K562 (cell line): ENCODE measurements around the gene SEMA5A. TPM values are rescaled to one million over a fixed set of nuclear protein-coding genes. Genes with fewer than 3 reads are reported as not detected.

Experiments used
- ATAC-seq: fragments of 200-7000 bp; cut with Tn5 transposase; 3 replicates; pipeline ENCODE4 v1.9.1; 2020; ENCODE audit warnings: moderate library complexity
- BruUV-seq: library from RNA; stranded (reverse); fragments of 400-500 nt; replicated peaks from 2 replicates; lab custom pipeline; 2021; lab: Mats Ljungman, UMichigan
- CTCF ChIA-PET: fragments of 300-600 bp; formaldehyde crosslinking; extraction: SDS; loops from one replicate; lab custom pipeline; 2021; ENCODE audit warnings: low intra/inter-chr PET ratio; lab: Yijun Ruan, JAX
- POLR2A ChIA-PET: fragments of 300-600, 350-650 bp; sonication (Branson Sonifier 250); formaldehyde crosslinking; extraction: SDS; loops from one replicate; lab custom pipeline; 2021; ENCODE audit warnings: antibody characterized with exemption, inconsistent platforms; lab: Yijun Ruan, JAX
- DNase-seq, 4 experiments: peaks; one replicate each; pipeline versions ENCODE4 v3.0.0 to v3.0.0-alpha.2; 2011 to 2018; ENCODE audit warnings: low spot score in 3 of 4, mixed read lengths in 3 of 4; ENCODE audit errors: extremely low read depth in 1 of 4
- FAIRE-seq: peaks from 2 replicates; lab custom pipeline; 2011; peaks lifted over from hg19 to GRCh38; lab: Jason Lieb, UNC
- H2AFZ ChIP-seq: 2 replicates; pipeline ENCODE4 v1.6.0; 2011; ENCODE audit warnings: low read depth, low read length, control low read depth, inconsistent platforms
- H3K27ac ChIP-seq: fragments of 200-600 bp; 3 replicates; pipeline ENCODE4 v1.8.0; 2011; ENCODE audit warnings: low read depth, mild to moderate bottlenecking, control low read depth, inconsistent platforms, low read length, moderate library complexity, mixed read lengths; ENCODE audit errors: extremely low read depth
- H3K27me3 ChIP-seq, 2 experiments: fragments of 300-600 bp in 1 of 2; 2 replicates in 1 of 2; 3 replicates in 1 of 2; pipeline versions ENCODE4 v1.6.0 to v1.8.0; 2011; ENCODE audit warnings: inconsistent platforms in 2 of 2, low read length in 2 of 2, mild to moderate bottlenecking in 1 of 2, mixed read lengths in 1 of 2, moderate library complexity in 1 of 2; ENCODE audit not compliant: control insufficient read depth in 2 of 2, insufficient read depth in 2 of 2
- H3K36me3 ChIP-seq: fragments of 300-600 bp; 3 replicates; pipeline ENCODE4 v1.8.0; 2011; ENCODE audit warnings: mild to moderate bottlenecking, low read length, inconsistent platforms; ENCODE audit not compliant: control insufficient read depth, insufficient read depth
- H3K4me1 ChIP-seq, 2 experiments: fragments of 200-600 bp in 1 of 2; replicated peaks in 1 of 2; 2 replicates in 1 of 2; 3 replicates in 1 of 2; pipeline versions ENCODE4 v1.5.1 to v1.8.0; 2011; ENCODE audit warnings: inconsistent platforms in 2 of 2, low read length in 2 of 2, mild to moderate bottlenecking in 1 of 2, mixed read lengths in 1 of 2, moderate library complexity in 1 of 2; ENCODE audit not compliant: control insufficient read depth in 2 of 2, insufficient read depth in 2 of 2
- H3K4me2 ChIP-seq: 2 replicates; pipeline ENCODE4 v1.6.1; 2011; ENCODE audit warnings: low read length, control low read depth, inconsistent platforms, mixed read lengths; ENCODE audit not compliant: insufficient read depth
- H3K4me3 ChIP-seq: fragments of 200-600 bp; sonication (generic), shearing (Covaris generic); 2 replicates; pipeline ENCODE4 v1.5.1; 2016; ENCODE audit warnings: control low read depth, inconsistent platforms
- H3K79me2 ChIP-seq: fragments of 200-600 bp; 3 replicates; pipeline ENCODE4 v1.8.0; 2011; ENCODE audit warnings: low read length, inconsistent platforms; ENCODE audit not compliant: control insufficient read depth, insufficient read depth
- H3K9ac ChIP-seq, 2 experiments: 2 replicates each; pipeline versions ENCODE4 v1.6.0 to v1.6.1; 2011; ENCODE audit warnings: low read depth in 2 of 2, low read length in 2 of 2, control low read depth in 1 of 2, inconsistent platforms in 1 of 2, mild to moderate bottlenecking in 1 of 2, mixed read lengths in 1 of 2; ENCODE audit not compliant: insufficient read depth in 1 of 2
- H3K9me1 ChIP-seq: one replicate; pipeline ENCODE4 v1.6.0; 2011; ENCODE audit warnings: inconsistent platforms, mild to moderate bottlenecking, low read length, moderate library complexity; ENCODE audit not compliant: control insufficient read depth, insufficient read depth
- H3K9me3 ChIP-seq: replicated peaks from 2 replicates; pipeline ENCODE4 v1.5.1; 2011; ENCODE audit warnings: low read depth, low read length, inconsistent platforms; ENCODE audit not compliant: control insufficient read depth, insufficient read depth
- H4K20me1 ChIP-seq: replicated peaks from 2 replicates; pipeline ENCODE4 v1.6.1; 2011; ENCODE audit warnings: low read length, inconsistent platforms, mixed read lengths; ENCODE audit not compliant: control insufficient read depth, insufficient read depth
- CEBPB ChIP-seq: fragments of 450-650 bp; IDR thresholded peaks from 2 replicates; pipeline ENCODE4 v1.6.1; 2016; ENCODE audit warnings: missing genetic modification characterization, missing compliant biosample characterization
- ELF2 ChIP-seq: fragments of 250-450 bp; sonication (Bioruptor Pico); IDR thresholded peaks from 2 replicates; pipeline ENCODE4 v1.5.0; 2021; ENCODE audit warnings: mild to moderate bottlenecking
- KDM2B ChIP-seq: fragments of 250-450 bp; sonication (Bioruptor Pico); IDR thresholded peaks from 2 replicates; pipeline ENCODE4 v1.8.0; 2021; ENCODE audit warnings: mild to moderate bottlenecking, moderate library complexity
- KDM4B ChIP-seq, 2 experiments: fragments of 450-650 bp in 1 of 2; sonication (generic) in 1 of 2; IDR thresholded peaks; 2 replicates each; pipeline ENCODE4 v1.6.1; 2016 to 2017; ENCODE audit warnings: borderline replicate concordance in 2 of 2, antibody characterized with exemption in 1 of 2, low read depth in 1 of 2, mild to moderate bottlenecking in 1 of 2
- KLF16 ChIP-seq: IDR thresholded peaks from 2 replicates; pipeline ENCODE4 v1.6.1; 2016; ENCODE audit warnings: antibody characterized with exemption
- MAZ ChIP-seq, 2 experiments: fragments of 450-650 bp in 1 of 2; sonication (generic) in 1 of 2; formaldehyde crosslinking; IDR thresholded peaks in 1 of 2; conservative IDR thresholded peaks in 1 of 2; 2 replicates each; pipeline versions ENCODE4 v1.4.0 to v1.5.0; 2020; ENCODE audit warnings: mild to moderate bottlenecking in 1 of 2, missing genetic modification reagents in 1 of 2
- POLR2AphosphoS5 ChIP-seq: IDR thresholded peaks from 2 replicates; pipeline ENCODE4 v1.6.1; 2011; ENCODE audit warnings: mild to moderate bottlenecking, low read depth, low read length, moderate library complexity; ENCODE audit not compliant: control insufficient read depth, insufficient read depth
- RB1 ChIP-seq: fragments of 450-650 bp; IDR thresholded peaks from 2 replicates; pipeline ENCODE4 v1.6.1; 2017; ENCODE audit warnings: low read depth, mild to moderate bottlenecking
- RBM17 ChIP-seq: fragments of 200-400 bp; formaldehyde crosslinking; IDR thresholded peaks from 2 replicates; pipeline ENCODE4 v1.6.1; 2017; ENCODE audit warnings: low read depth, mild to moderate bottlenecking, low read length, borderline replicate concordance
- RFX1 ChIP-seq: fragments of 450-650 bp; IDR thresholded peaks from 2 replicates; pipeline ENCODE4 v1.6.1; 2016; ENCODE audit warnings: mild to moderate bottlenecking, moderate library complexity
- SIN3B ChIP-seq: fragments of 450-650 bp; IDR thresholded peaks from 2 replicates; pipeline ENCODE4 v1.6.1; 2017; ENCODE audit warnings: low read depth, mild to moderate bottlenecking, moderate library complexity
- STAT5B ChIP-seq: fragments of 250-450 bp; sonication (Bioruptor Pico); IDR thresholded peaks from 2 replicates; pipeline ENCODE4 v1.8.0; 2021; ENCODE audit warnings: mild to moderate bottlenecking, inconsistent platforms
- TAF15 ChIP-seq: fragments of 200-400 bp; formaldehyde crosslinking; IDR thresholded peaks from 2 replicates; pipeline ENCODE4 v1.6.1; 2017; ENCODE audit warnings: mild to moderate bottlenecking, low read depth, low read length, moderate library complexity
- TBP ChIP-seq: optimal IDR thresholded peaks from 2 replicates; pipeline ENCODE3; 2011; ENCODE audit warnings: low read depth, low read length, improper control_type of control experiment
- ZKSCAN3 ChIP-seq: fragments of 250-450 bp; sonication (Bioruptor Pico); IDR thresholded peaks from 2 replicates; pipeline ENCODE4 v1.4.0; 2020
- in situ Hi-C: fragments of 300-500 bp; cut with MboI; formaldehyde crosslinking; loops from 4 replicates; pipeline ENCODE4 v1.15.0; 2018; ENCODE audit warnings: inconsistent platforms, mixed read lengths
- intact Hi-C: fragments of 100-400 bp; cut with micrococcal nuclease; formaldehyde crosslinking; loops from 2 replicates; pipeline ENCODE4 v1.14.2; 2022
- polyA plus RNA-seq, 8 experiments: library from polyadenylated mRNA; depleted of rRNA in 4 of 8; stranded (reverse) in 5 of 8; unstranded in 3 of 8; fragments of >200 nt; fragmentation: Nextera tagmentation in 2 of 8; fragmentation: Illumina TruSeq in 1 of 8; extraction: Ambion mirVana in 2 of 8; extraction: Trizol in 1 of 8; gene quantifications; 2 replicates each; pipeline versions ENCODE4 v1.2.1 to v1.2.3, GENCODE V29; 2011 to 2014; ENCODE audit warnings: inconsistent platforms in 1 of 8, missing spikeins in 1 of 8
- total RNA-seq, 7 experiments: library from RNA; depleted of rRNA in 6 of 7; stranded (reverse); fragments of >200 nt in 6 of 7; fragmentation: Illumina TruSeq in 2 of 7; extraction: Trizol in 2 of 7; gene quantifications; 2 replicates each; pipeline versions ENCODE4 v1.2.1 to v1.2.3, GENCODE V29; 2011 to 2021; ENCODE audit warnings: low replicate concordance in 1 of 7
- TF ChIP-seq, protein P1 (sequence below), 2 experiments: fragments of 450-650 bp; conservative IDR thresholded peaks; 2 replicates each; pipeline ENCODE4 v1.6.1; 2017; ENCODE audit warnings: mild to moderate bottlenecking in 2 of 2, moderate library complexity in 2 of 2
- TF ChIP-seq, protein P2 (sequence below): fragments of 450-650 bp; formaldehyde crosslinking; IDR thresholded peaks from 2 replicates; pipeline ENCODE4 v1.4.0; 2020; ENCODE audit warnings: mild to moderate bottlenecking, moderate library complexity
- TF ChIP-seq, protein P3 (sequence below): fragments of 450-650 bp; IDR thresholded peaks from 2 replicates; pipeline ENCODE4 v1.6.1; 2016; ENCODE audit warnings: borderline replicate concordance

SEMA5A gene
- total and polyA plus RNA-seq, 9 of the 15 experiments (the other 6 are each of a cell fraction or from before 2014, with no cell fraction given): 0.02 TPM; not detected in 8

DNA sequence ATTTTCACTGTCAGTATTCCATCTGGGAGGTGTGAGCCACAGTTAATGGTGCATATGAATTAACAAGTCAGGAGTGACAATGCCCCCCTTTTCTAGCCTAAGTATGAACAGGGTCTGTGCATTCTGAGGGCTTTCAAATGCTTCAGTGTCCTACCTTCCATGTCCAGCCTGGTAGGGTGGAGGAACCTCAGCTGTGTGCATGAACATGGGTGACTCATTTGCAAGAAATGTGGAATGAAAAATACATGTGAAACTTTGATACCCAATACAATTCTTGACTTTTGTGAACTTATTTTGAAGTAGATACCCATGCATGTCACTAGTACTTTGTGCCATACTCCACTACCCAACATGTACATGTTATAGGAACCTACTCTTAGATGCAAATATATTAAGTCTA is 375.8 kb downstream of the SEMA5A start:
- ChIA-PET POLR2A (no interaction called here), CTCF (no interaction called here)
- no peaks in the 10 kb centered on the region for H3K4me1 ChIP-seq
- no peak overlapping the region for H3K27ac ChIP-seq
- in situ Hi-C loops (no loop called here), intact Hi-C loops (no loop called here)
- H4K20me1 ChIP-seq: no peaks in the 10 kb centered on the region
- BruUV-seq: no TSS peak
- no peak overlapping the region for H2AFZ ChIP-seq
- no peaks in the 10 kb centered on the region for H3K36me3 ChIP-seq
- H3K9ac ChIP-seq: no peak overlapping the region
- no peak overlapping the region for H3K4me2 ChIP-seq
- no peak overlapping the region for H3K4me3 ChIP-seq
- no peaks in the 10 kb centered on the region for H3K9me3 ChIP-seq
- H3K27me3 ChIP-seq: no peaks in the 10 kb centered on the region
- no peaks in the 10 kb centered on the region for H3K79me2 ChIP-seq
- TF ChIP-seq KDM4B (IDR thresholded peaks at IDR 0.05; ENCODE audit: borderline replicate concordance in 2 of 2, low read depth in 1 of 2) (no peak), MAZ (CRISPR knock-in tag; conservative IDR thresholded peaks at IDR 0.05 in 1 of 2, IDR thresholded peaks at IDR 0.05 in 1 of 2) (no peak), CEBPB (tag) (no peak), POLR2AphosphoS5 (no peak), RFX1 (no peak), TBP (no peak), RBM17 (no peak), ELF2 (CRISPR knock-in tag) (no peak), ZKSCAN3 (CRISPR knock-in tag) (no peak), RB1 (no peak), TAF15 (no peak), KDM2B (CRISPR knock-in tag) (no peak), STAT5B (CRISPR knock-in tag) (no peak), SIN3B (no peak), KLF16 (no peak)
- TF ChIP-seq, protein P1, sequence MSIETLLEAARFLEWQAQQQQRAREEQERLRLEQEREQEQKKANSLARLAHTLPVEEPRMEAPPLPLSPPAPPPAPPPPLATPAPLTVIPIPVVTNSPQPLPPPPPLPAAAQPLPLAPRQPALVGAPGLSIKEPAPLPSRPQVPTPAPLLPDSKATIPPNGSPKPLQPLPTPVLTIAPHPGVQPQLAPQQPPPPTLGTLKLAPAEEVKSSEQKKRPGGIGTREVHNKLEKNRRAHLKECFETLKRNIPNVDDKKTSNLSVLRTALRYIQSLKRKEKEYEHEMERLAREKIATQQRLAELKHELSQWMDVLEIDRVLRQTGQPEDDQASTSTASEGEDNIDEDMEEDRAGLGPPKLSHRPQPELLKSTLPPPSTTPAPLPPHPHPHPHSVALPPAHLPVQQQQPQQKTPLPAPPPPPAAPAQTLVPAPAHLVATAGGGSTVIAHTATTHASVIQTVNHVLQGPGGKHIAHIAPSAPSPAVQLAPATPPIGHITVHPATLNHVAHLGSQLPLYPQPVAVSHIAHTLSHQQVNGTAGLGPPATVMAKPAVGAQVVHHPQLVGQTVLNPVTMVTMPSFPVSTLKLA (conservative IDR thresholded peaks at IDR 0.05): no peak
- TF ChIP-seq, protein P2, sequence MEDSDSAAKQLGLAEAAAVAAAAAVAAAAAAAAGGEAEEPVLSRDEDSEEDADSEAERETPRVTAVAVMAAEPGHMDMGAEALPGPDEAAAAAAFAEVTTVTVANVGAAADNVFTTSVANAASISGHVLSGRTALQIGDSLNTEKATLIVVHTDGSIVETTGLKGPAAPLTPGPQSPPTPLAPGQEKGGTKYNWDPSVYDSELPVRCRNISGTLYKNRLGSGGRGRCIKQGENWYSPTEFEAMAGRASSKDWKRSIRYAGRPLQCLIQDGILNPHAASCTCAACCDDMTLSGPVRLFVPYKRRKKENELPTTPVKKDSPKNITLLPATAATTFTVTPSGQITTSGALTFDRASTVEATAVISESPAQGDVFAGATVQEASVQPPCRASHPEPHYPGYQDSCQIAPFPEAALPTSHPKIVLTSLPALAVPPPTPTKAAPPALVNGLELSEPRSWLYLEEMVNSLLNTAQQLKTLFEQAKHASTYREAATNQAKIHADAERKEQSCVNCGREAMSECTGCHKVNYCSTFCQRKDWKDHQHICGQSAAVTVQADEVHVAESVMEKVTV (CRISPR knock-in tag): no peak
- TF ChIP-seq, protein P3, sequence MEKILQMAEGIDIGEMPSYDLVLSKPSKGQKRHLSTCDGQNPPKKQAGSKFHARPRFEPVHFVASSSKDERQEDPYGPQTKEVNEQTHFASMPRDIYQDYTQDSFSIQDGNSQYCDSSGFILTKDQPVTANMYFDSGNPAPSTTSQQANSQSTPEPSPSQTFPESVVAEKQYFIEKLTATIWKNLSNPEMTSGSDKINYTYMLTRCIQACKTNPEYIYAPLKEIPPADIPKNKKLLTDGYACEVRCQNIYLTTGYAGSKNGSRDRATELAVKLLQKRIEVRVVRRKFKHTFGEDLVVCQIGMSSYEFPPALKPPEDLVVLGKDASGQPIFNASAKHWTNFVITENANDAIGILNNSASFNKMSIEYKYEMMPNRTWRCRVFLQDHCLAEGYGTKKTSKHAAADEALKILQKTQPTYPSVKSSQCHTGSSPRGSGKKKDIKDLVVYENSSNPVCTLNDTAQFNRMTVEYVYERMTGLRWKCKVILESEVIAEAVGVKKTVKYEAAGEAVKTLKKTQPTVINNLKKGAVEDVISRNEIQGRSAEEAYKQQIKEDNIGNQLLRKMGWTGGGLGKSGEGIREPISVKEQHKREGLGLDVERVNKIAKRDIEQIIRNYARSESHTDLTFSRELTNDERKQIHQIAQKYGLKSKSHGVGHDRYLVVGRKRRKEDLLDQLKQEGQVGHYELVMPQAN: no peak
- ATAC-seq (no peak), DNase-seq (no peak), FAIRE-seq (no peak)
- no peaks in the 10 kb centered on the region for H3K9me1 ChIP-seq
